ENCODE measurements around the gene KERA.

DNA sequence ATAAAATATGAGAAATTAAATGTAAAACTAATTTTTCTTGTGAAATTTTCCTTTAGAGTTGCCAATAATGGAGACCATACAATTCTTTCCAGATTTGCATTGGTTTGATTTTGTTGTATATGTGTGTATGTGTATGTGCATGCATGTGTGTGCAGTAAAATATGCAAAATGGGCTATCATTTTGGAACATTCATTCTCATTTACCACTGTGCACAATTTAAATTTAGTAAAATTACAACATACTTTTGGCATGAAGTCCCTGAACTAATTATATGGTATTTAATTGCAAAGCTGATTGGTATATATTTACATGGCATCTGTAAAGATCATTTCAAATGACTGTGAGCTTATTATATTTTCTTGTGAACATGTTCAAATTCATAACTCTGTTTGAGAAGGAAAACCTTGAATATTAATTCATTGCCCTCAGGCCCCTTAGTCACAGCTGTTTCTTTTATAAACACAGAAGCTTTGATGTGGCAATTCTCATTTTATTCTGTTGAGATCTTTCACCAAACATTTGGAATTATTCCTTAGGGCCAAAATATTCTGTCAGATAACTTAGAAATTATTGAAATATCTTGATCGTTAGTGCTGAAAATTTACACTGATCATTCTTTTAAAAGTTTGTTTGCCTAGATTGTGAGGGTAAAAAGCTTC lies 17.6 kb downstream of the KERA start:
- TF ChIP-seq, protein P1, sequence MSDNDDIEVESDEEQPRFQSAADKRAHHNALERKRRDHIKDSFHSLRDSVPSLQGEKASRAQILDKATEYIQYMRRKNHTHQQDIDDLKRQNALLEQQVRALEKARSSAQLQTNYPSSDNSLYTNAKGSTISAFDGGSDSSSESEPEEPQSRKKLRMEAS (IDR thresholded peaks at IDR 0.05) = no peak
- TF ChIP-seq EP300 (IDR thresholded peaks at IDR 0.05; ENCODE audit: borderline replicate concordance) = no peak
- no peak for TF ChIP-seq YY1 (IDR thresholded peaks at IDR 0.05; ENCODE audit: low read depth)
- TF ChIP-seq CEBPB (IDR thresholded peaks at IDR 0.05) = no peak
- TF ChIP-seq, protein P2, sequence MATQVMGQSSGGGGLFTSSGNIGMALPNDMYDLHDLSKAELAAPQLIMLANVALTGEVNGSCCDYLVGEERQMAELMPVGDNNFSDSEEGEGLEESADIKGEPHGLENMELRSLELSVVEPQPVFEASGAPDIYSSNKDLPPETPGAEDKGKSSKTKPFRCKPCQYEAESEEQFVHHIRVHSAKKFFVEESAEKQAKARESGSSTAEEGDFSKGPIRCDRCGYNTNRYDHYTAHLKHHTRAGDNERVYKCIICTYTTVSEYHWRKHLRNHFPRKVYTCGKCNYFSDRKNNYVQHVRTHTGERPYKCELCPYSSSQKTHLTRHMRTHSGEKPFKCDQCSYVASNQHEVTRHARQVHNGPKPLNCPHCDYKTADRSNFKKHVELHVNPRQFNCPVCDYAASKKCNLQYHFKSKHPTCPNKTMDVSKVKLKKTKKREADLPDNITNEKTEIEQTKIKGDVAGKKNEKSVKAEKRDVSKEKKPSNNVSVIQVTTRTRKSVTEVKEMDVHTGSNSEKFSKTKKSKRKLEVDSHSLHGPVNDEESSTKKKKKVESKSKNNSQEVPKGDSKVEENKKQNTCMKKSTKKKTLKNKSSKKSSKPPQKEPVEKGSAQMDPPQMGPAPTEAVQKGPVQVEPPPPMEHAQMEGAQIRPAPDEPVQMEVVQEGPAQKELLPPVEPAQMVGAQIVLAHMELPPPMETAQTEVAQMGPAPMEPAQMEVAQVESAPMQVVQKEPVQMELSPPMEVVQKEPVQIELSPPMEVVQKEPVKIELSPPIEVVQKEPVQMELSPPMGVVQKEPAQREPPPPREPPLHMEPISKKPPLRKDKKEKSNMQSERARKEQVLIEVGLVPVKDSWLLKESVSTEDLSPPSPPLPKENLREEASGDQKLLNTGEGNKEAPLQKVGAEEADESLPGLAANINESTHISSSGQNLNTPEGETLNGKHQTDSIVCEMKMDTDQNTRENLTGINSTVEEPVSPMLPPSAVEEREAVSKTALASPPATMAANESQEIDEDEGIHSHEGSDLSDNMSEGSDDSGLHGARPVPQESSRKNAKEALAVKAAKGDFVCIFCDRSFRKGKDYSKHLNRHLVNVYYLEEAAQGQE (IDR thresholded peaks at IDR 0.05; ENCODE audit: low read depth) = no peak
- TF ChIP-seq TEAD4 (IDR thresholded peaks at IDR 0.05) = no peak
